Muscle of back (tissue), 10 donors: ENCODE measurements around the gene C19orf85. TPM values are rescaled to one million over a fixed set of nuclear protein-coding genes. Genes with fewer than 3 reads are reported as not detected.

Experiments
- polyA plus RNA-seq, 10 donors: library from polyadenylated mRNA; unstranded; fragments of 120-200 nt; gene quantifications; one replicate each; pipeline ENCODE4 v1.2.1, GENCODE V29; 2013; ENCODE audit not compliant: insufficient read length in 10 of 10

Gene C19orf85
- polyA plus RNA-seq, 10 donors: not detected

Other genes starting within 250 kb of the C19orf85 start
- 1 to 10 TPM; 1.4 to 3.5 (median 2.9) TPM for gene TMEM86B, start 236.0 kb downstream of the C19orf85 start, polyA plus RNA-seq
- gene PPP6R1, start 205.7 kb downstream of the C19orf85 start, polyA plus RNA-seq: 10 to 100 TPM; 21.5 to 31.9 (median 27.8) TPM
- 10 to 100 TPM; 14.6 to 29.6 (median 21.2) TPM for gene HSPBP1, start 184.6 kb downstream of the C19orf85 start, polyA plus RNA-seq
- 10 to 100 TPM in 1 of 10 donors, 1 to 10 TPM in 9; 5.0 to 10.9 (median 8.0) TPM for gene BRSK1, start 180.8 kb downstream of the C19orf85 start, polyA plus RNA-seq
- gene TMEM150B, start 139.4 kb downstream of the C19orf85 start, polyA plus RNA-seq: 1 to 10 TPM in 2 of 10 donors, under 1 TPM in 8; 0.45 to 1.3 (median 0.68) TPM
- gene KMT5C, start 124.9 kb downstream of the C19orf85 start, polyA plus RNA-seq: 10 to 100 TPM; 12.8 to 29.0 (median 18.0) TPM
- gene COX6B2, start 110.0 kb downstream of the C19orf85 start, polyA plus RNA-seq: 1 to 10 TPM in 2 of 10 donors, under 1 TPM in 3, not detected in 5; 0.08 to 3.0 (median 0.24) TPM
- gene GARIN5B, start 101.5 kb downstream of the C19orf85 start, polyA plus RNA-seq: under 1 TPM in 1 of 10 donors, not detected in 9; 0.07 TPM
- under 1 TPM in 8 of 10 donors, not detected in 2; 0.07 to 0.66 (median 0.39) TPM for gene IL11, start 94.3 kb downstream of the C19orf85 start, polyA plus RNA-seq
- gene TMEM190, start 87.9 kb downstream of the C19orf85 start, polyA plus RNA-seq: not detected
- under 1 TPM in 5 of 10 donors, not detected in 5; 0.12 to 0.48 (median 0.23) TPM for gene TMEM238, start 80.5 kb downstream of the C19orf85 start, polyA plus RNA-seq
- gene RPL28, start 78.8 kb downstream of the C19orf85 start, polyA plus RNA-seq: 1,000 to 10,000 TPM; 1,118 to 2,122 (median 1,535) TPM
- 10 to 100 TPM; 26.3 to 47.0 (median 37.2) TPM for gene UBE2S, start 57.0 kb downstream of the C19orf85 start, polyA plus RNA-seq
- gene SHISA7, start 21.5 kb downstream of the C19orf85 start, polyA plus RNA-seq: under 1 TPM; 0.07 to 0.39 (median 0.15) TPM
- 10 to 100 TPM; 26.6 to 40.9 (median 30.8) TPM for gene ISOC2, start 3.1 kb downstream of the C19orf85 start, polyA plus RNA-seq
- 1 to 10 TPM; 2.1 to 4.3 (median 3.1) TPM for gene ZNF628, start 11.9 kb upstream of the C19orf85 start, polyA plus RNA-seq
- 10 to 100 TPM; 21.1 to 41.2 (median 27.1) TPM for gene NAT14, start 20.4 kb upstream of the C19orf85 start, polyA plus RNA-seq
- gene SSC5D, start 23.7 kb upstream of the C19orf85 start, polyA plus RNA-seq: 10 to 100 TPM; 13.9 to 50.8 (median 23.6) TPM
- 1 to 10 TPM in 9 of 10 donors, under 1 TPM in 1; 0.90 to 6.8 (median 3.3) TPM for gene SBK2, start 72.4 kb upstream of the C19orf85 start, polyA plus RNA-seq
- under 1 TPM in 3 of 10 donors, not detected in 7; 0.12 to 0.49 (median 0.12) TPM for gene SBK3, start 80.8 kb upstream of the C19orf85 start, polyA plus RNA-seq
- gene ZNF579, start 116.1 kb upstream of the C19orf85 start, polyA plus RNA-seq: 10 to 100 TPM in 6 of 10 donors, 1 to 10 TPM in 4; 9.2 to 14.7 (median 10.4) TPM
- 10 to 100 TPM in 8 of 10 donors, 1 to 10 TPM in 2; 8.5 to 13.3 (median 11.1) TPM for gene FIZ1, start 134.8 kb upstream of the C19orf85 start, polyA plus RNA-seq
- gene ZNF524, start 135.5 kb upstream of the C19orf85 start, polyA plus RNA-seq: 1 to 10 TPM; 4.6 to 9.1 (median 7.2) TPM
- 1 to 10 TPM; 5.0 to 8.7 (median 6.5) TPM for gene ZNF865, start 140.9 kb upstream of the C19orf85 start, polyA plus RNA-seq
- 1 to 10 TPM; 5.9 to 9.1 (median 7.5) TPM for gene ZNF784, start 159.8 kb upstream of the C19orf85 start, polyA plus RNA-seq
- gene ZNF580, start 176.3 kb upstream of the C19orf85 start, polyA plus RNA-seq: 10 to 100 TPM; 17.4 to 27.7 (median 18.9) TPM
- gene ZNF581, start 178.9 kb upstream of the C19orf85 start, polyA plus RNA-seq: 10 to 100 TPM; 17.3 to 29.8 (median 24.3) TPM
- gene CCDC106, start 183.5 kb upstream of the C19orf85 start, polyA plus RNA-seq: 10 to 100 TPM; 10.2 to 17.7 (median 12.1) TPM
- 100 to 1,000 TPM in 7 of 10 donors, 10 to 100 TPM in 3; 94.9 to 144 (median 118) TPM for gene U2AF2, start 190.3 kb upstream of the C19orf85 start, polyA plus RNA-seq
- gene EPN1, start 210.5 kb upstream of the C19orf85 start, polyA plus RNA-seq: 10 to 100 TPM; 59.0 to 99.0 (median 74.3) TPM